Testis (tissue), 2 donors: ENCODE data around the gene INPP5F.

Experiments used
- CTCF ChIP-seq, 3 experiments: fragments of 450-650 bp in 2 of 3; fragments of 200-600 bp in 1 of 3; sonication (generic) in 1 of 3; IDR thresholded peaks; one replicate each; pipeline ENCODE4 v1.5.1; 2016 to 2019; ENCODE audit warnings: antibody characterized with exemption in 3 of 3, mild to moderate bottlenecking in 2 of 3, moderate library complexity in 1 of 3
- POLR2A ChIP-seq: fragments of 450-650 bp; IDR thresholded peaks from one replicate; pipeline ENCODE4 v1.6.1; 2017; ENCODE audit warnings: antibody characterized with exemption, mild to moderate bottlenecking, moderate library complexity

DNA sequence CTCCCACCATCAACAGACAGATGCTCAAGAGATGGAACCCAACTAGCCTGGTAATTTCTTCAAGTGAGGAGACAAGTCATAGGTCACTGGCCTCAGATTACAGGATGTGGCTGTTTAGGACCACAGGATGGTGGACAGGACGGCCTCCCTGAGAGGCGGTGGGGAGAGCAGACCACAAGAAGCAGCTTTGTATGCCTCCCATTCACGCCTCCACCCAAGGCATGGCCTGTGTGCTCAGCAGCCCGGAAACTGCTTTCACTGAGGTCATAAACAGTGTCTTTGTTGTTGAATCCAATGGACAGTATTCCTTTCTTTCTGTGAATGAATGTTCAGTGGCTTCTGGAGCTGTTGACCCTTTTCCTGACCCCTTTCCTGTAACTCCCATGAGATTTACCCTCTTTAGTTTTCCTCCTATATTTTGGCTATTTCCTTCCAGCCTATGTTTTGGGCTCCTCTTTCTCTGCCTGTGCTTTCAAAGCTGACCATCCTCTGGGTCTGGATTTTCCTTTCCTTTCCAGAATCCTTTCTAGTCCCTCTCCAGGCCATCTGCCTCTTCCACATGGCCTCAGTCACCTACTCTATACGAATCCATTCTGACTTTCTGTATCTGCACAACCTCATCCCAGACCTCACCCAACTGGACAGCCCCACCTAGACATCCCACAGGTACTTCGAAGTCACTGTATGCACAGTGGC, 32.4 kb upstream of the INPP5F start:
- no peak for TF ChIP-seq CTCF (IDR thresholded peaks at IDR 0.05)
- TF ChIP-seq POLR2A = no peak
